ENCODE measurements around the gene NOLC1.

GRCh38 chr10:102140913-102141540, 11.2 kb upstream of the NOLC1 start:
- no peak for TF ChIP-seq ZBTB7A (IDR thresholded peaks at IDR 0.05; ENCODE audit: low read depth)
- TF ChIP-seq TAF1 (IDR thresholded peaks at IDR 0.05; ENCODE audit: low read depth), result no peak
- TF ChIP-seq REST (IDR thresholded peaks at IDR 0.05; ENCODE audit: low read depth), result no peak
- no peak for TF ChIP-seq CREB1 (IDR thresholded peaks at IDR 0.05; ENCODE audit: low read depth)
- TF ChIP-seq CEBPB (IDR thresholded peaks at IDR 0.05), result no peak
- no peak for TF ChIP-seq YY1 (IDR thresholded peaks at IDR 0.05; ENCODE audit: low read depth)
- TF ChIP-seq EP300 (IDR thresholded peaks at IDR 0.05; ENCODE audit: borderline replicate concordance), result no peak
- TF ChIP-seq RAD21 (IDR thresholded peaks at IDR 0.05; ENCODE audit: low read depth), result no peak
- TF ChIP-seq FOXM1 (IDR thresholded peaks at IDR 0.05; ENCODE audit: borderline replicate concordance, low read depth), result no peak
- TF ChIP-seq TCF12 (IDR thresholded peaks at IDR 0.05; ENCODE audit: low read depth), result no peak
- TF ChIP-seq USF1 (IDR thresholded peaks at IDR 0.05), result no peak
- no peak for TF ChIP-seq MAX (IDR thresholded peaks at IDR 0.05)
- TF ChIP-seq TEAD4 (IDR thresholded peaks at IDR 0.05), result no peak
- no peak for TF ChIP-seq EGR1 (IDR thresholded peaks at IDR 0.05)

Measured in Ishikawa (cell line).